ENCODE results near the gene FREM2.

The FREM2 gene

DNA sequence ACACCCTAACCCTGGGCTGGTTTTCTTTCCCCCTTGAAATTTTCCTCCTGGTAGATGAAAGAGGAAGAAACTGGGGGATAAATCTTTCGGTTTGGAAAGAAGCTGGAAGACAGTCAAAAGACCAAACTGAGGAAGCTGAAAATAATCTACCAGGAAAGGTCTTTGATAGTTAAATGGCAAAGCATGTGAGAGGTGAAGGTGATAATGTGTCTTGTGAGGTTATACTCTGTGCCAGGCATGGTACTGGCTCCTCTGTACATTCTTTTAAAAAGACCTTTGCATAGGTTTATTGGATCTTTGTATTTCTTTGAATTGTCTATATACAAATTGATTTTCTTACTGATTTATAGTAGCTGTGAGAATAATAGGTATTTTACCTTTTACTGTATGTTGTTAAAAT lies 98.6 kb downstream of the FREM2 start:
- DNase-seq (ENCODE audit: insufficient read length, low spot score) (no peak), FAIRE-seq (no peak)
- TF ChIP-seq, protein P1, sequence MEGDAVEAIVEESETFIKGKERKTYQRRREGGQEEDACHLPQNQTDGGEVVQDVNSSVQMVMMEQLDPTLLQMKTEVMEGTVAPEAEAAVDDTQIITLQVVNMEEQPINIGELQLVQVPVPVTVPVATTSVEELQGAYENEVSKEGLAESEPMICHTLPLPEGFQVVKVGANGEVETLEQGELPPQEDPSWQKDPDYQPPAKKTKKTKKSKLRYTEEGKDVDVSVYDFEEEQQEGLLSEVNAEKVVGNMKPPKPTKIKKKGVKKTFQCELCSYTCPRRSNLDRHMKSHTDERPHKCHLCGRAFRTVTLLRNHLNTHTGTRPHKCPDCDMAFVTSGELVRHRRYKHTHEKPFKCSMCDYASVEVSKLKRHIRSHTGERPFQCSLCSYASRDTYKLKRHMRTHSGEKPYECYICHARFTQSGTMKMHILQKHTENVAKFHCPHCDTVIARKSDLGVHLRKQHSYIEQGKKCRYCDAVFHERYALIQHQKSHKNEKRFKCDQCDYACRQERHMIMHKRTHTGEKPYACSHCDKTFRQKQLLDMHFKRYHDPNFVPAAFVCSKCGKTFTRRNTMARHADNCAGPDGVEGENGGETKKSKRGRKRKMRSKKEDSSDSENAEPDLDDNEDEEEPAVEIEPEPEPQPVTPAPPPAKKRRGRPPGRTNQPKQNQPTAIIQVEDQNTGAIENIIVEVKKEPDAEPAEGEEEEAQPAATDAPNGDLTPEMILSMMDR (IDR thresholded peaks at IDR 0.05; ENCODE audit: insufficient read depth, missing control alignments), result no peak

DNA sequence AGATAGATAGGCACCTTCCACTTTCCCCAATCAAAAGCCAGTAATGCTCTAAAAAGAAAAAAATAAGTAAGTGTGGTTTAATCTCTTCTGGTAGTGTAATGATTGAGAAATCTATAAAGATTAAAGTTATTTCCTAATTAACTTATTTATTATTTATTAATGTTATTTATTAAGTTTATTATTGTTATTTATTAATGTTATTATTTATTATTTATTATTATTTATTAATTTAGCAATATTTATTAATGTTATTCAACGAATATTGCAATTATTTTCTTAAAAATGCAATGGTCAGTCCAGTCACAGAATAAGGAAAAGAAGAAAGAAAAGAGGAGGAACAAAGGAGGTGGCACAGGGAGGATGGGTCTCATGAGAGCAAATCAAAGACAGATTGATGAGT lies 100.7 kb downstream of the FREM2 start:
- TF ChIP-seq, protein P1 (IDR thresholded peaks at IDR 0.05; ENCODE audit: insufficient read depth, missing control alignments), result no peak
- FAIRE-seq (no peak), DNase-seq (ENCODE audit: insufficient read length, low spot score) (no peak)

DNA sequence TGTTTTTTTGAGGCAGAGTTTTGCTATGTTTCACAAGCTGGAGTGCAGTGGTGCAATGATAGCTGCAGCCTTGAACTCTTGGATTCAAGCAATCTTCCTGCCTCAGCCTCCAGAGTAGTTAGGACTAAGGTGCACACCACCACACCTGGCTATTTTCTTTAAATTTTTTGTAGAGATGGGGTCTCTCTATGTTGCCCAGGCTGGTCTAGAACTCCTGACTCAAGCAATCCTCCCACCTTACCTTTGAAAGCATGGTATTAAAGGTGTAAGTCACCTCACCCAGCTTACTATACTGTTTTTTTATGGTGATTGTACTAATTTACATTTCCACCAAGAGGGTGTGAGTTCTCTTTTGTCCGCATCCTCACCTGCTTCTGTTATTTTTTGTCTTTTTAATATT lies 110.0 kb downstream of the FREM2 start:
- DNase-seq (ENCODE audit: insufficient read length, low spot score) (no peak), FAIRE-seq (no peak)

DNA sequence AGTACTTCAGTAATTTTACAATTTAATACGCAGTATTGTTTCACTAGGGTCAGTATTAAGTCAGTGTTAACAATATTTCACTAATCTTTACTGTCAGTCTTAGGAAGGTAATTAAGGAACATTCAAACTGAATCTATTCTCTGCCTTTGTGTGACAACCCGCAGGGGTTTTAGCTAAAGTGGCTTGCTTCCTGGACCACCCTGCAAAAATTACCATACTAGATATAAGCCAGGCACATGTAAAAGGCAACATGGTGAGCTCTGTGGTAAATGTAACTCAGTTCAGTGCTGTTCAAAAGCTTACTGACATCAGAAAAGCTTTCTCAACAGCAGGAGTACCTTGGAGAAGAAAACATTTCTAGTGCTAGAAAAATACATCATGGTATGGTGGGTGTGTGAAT lies 116.7 kb downstream of the FREM2 start:
- FAIRE-seq, result no peak
- TF ChIP-seq, protein P1 (IDR thresholded peaks at IDR 0.05; ENCODE audit: insufficient read depth, missing control alignments), result no peak

More for the DNA sequence above, 110.0 kb downstream of the FREM2 start:
- TF ChIP-seq, protein P1 (IDR thresholded peaks at IDR 0.05; ENCODE audit: insufficient read depth, missing control alignments), result no peak

DNA sequence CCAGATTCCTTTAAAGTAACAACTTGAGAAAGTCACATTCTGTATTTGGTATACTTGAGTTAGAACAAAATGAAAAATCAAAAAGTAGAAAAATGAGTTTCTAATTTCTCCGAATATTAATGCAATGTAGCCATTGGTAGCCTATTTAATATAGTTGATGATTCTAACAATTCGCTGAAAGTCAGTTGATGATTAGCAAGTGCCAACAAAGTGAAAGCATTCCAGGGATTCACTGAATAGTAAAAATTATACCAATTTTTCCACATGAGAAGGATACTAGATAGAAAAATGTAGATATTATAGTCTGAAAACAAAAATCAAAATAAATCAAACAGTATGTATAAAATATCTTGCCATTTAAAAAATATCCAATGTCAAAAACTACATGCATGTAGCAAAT lies 117.2 kb downstream of the FREM2 start:
- FAIRE-seq (no peak), DNase-seq (ENCODE audit: insufficient read length, low spot score) (no peak)
- TF ChIP-seq, protein P1 (IDR thresholded peaks at IDR 0.05; ENCODE audit: insufficient read depth, missing control alignments), result no peak

More for the DNA sequence above, 116.7 kb downstream of the FREM2 start:
- DNase-seq (ENCODE audit: insufficient read length, low spot score), result no peak

DNA sequence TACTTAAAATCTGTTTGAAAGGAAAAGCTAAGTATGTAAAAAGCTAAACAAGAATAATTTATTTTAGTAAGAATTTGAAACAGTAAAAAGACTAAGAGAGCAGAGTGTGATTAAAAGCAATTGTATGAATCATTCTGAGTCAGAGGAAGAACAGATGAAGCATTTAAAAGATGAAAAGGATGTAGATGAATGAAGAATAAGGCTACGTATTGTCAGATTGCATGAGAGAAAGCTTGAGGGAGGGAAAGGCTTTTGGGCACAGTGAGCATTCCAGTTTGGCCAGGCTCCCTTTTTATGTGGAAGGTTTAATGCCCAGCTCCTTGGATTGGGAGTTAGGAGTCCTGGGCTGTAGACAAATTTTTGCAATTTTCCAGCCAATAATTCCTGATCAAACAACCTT lies 117.7 kb downstream of the FREM2 start:
- FAIRE-seq (no peak), DNase-seq (ENCODE audit: insufficient read length, low spot score) (no peak)

DNA sequence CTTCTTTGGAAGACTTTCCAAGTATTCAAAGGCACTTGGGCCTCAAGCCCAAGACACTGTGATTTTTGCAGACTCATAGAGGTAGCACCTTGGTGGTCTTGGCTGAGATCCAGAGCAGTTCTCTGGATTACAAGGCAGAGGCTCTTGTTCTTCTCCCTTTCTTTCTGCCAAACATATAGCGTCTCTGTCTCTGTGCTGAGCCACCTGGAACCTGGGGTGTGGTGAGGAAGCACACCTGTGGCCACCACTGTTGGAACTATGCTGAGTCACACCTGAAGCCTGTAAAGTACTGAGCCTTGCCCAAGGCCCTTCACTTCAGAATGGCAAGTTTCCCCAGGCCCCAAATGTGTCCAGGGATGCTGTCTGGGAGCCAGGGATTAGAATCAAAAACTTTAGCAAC lies 127.5 kb downstream of the FREM2 start:
- TF ChIP-seq, protein P1 (IDR thresholded peaks at IDR 0.05; ENCODE audit: insufficient read depth, missing control alignments), result no peak

More for the DNA sequence above, 117.7 kb downstream of the FREM2 start:
- TF ChIP-seq, protein P1 (IDR thresholded peaks at IDR 0.05; ENCODE audit: insufficient read depth, missing control alignments), result no peak

More for the DNA sequence above, 127.5 kb downstream of the FREM2 start:
- DNase-seq (ENCODE audit: insufficient read length, low spot score) (no peak), FAIRE-seq (no peak)
